HG03045 (cell line): Measurements from ENCODE around the gene PCED1B.

Experiments used
- ATAC-seq: cut with Tn5 transposase; IDR thresholded peaks from one replicate; pipeline ENCODE4 v1.9.1; 2021; ENCODE audit warnings: mild to moderate bottlenecking, moderate library complexity; ENCODE audit not compliant: unreplicated experiment

Gene PCED1B

GRCh38 chr12:47224563-47225133 lies 145.2 kb downstream of the PCED1B start:
- no peak for ATAC-seq

DNA sequence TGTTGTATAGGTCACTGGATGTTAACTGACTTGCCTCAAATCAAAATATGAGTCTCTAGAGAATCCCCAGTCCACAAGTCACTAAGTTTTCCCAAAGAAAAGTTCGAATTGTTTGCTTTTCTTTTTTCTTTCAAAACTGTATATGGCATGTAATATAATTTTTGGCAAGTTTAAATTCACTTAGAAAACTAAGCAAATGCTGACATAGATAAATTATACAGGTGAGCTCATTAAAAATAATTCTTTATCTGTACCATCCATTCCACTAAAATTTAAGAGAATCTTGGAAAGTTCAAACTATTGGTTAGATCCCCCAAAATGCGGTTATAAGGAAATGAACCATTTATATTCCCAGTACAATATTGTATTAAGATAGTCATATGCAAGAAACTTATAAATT lies 145.9 kb downstream of the PCED1B start:
- ATAC-seq: no peak

GRCh38 chr12:47226199-47226598 lies 146.8 kb downstream of the PCED1B start:
- ATAC-seq: no peak

DNA sequence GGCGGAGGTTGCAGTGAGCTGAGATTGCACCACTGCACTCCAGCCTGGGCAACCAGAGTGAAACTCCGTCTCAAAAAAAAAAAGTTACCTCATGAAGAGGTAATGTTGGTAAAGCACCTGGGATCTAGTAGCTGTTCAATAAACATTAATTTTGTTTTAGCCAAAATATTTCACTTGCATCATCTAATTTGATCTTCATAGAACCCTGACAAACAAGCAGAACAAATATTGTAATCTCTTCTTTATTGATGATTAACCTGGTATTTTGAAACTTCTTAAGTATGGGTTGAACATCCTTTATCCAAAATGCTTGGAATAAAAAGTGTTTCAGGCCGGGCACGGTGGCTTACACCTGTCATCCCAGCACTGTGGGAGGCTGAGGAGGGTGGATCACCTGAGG lies 149.4 kb downstream of the PCED1B start:
- no peak for ATAC-seq

GRCh38 chr12:47231456-47231855 lies 152.0 kb downstream of the PCED1B start:
- ATAC-seq: no peak

- no peak for ATAC-seq
Measured at GRCh38 chr12:47234576-47235141, 155.2 kb downstream of the PCED1B start.

DNA sequence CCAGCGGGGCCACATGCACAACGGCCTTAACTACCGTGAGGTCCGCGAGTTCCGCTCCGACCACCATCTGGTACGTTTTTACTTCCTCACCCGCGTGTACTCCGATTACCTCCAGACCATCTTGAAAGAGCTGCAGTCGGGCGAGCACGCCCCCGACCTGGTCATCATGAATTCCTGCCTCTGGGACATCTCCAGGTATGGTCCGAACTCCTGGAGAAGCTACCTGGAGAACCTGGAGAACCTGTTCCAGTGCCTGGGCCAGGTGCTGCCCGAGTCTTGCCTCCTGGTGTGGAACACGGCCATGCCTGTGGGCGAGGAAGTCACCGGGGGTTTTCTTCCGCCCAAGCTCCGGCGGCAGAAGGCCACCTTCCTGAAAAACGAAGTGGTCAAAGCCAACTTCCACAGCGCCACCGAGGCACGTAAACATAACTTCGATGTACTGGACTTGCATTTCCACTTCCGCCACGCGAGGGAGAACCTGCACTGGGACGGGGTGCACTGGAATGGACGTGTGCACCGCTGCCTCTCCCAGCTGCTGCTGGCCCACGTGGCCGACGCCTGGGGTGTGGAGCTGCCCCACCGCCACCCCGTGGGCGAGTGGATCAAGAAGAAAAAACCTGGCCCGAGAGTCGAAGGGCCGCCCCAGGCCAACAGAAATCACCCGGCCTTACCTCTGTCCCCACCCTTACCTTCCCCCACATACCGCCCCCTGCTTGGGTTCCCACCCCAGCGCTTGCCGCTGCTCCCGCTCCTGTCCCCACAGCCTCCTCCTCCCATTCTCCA lies 156.0 kb downstream of the PCED1B start:
- ATAC-seq: no peak

GRCh38 chr12:47236109-47236714 lies 156.8 kb downstream of the PCED1B start:
- ATAC-seq: no peak

DNA sequence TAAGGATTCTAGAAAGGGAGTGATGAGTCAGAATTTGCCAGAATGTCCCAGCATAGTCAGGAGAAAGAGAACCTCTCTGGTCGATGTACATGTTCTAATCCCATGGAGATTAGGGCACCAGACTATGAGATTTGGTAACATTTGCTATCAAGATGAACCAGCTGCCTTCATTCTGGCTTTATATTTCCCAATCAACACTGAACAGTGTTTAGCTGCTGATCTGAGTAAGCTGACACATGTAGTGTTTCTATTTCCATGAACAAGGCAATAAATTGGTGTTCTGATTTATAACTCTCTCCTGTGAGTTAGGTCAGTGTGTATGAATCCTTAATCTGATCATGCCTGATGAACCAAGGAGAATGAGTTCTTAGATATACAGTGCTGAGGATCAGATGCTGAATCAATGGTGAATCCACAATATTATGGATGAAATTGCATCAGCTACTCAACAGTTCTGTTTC lies 158.4 kb downstream of the PCED1B start:
- no peak for ATAC-seq

GRCh38 chr12:47238669-47239114 lies 159.3 kb downstream of the PCED1B start:
- ATAC-seq: no peak

DNA sequence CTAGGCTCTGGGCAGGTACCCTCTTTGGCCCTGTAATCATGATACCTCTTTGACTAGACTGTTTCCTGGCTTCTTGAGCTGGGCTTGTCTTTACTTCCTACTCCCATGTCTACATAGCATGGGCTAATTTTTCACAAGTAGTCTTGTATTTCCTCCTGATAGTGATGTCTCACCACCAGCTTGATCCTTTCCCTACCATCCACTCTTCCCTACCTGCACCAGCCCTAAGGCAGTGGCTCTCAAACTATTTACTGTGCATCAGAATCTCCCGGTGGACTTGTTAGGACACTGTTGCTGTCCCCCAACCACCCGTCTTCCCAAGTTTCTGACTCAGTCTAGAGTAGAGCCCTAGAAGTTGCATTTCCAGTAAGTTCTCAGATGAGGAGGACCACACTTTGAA lies 163.0 kb downstream of the PCED1B start:
- ATAC-seq: no peak

GRCh38 chr12:47244835-47245234 lies 165.4 kb downstream of the PCED1B start:
- no peak for ATAC-seq

DNA sequence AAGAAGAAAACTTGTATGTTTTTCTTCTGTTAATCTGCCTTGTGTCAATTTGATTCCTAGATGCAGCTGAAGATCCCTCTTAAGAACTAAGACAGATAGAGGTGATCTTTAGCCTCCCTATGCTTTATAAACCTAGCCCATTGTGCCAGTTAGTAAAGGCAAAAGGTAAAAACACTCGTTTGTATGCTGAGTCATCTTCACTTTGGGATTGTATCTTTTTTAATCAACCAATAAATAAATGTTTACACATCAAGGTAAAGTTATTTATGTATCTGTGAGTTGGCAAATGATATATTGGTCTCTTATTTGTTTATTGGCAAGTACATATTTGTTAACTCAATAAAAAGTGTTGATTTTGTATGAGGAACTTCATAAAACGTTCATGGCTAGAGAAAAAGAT lies 166.2 kb downstream of the PCED1B start:
- ATAC-seq: no peak

DNA sequence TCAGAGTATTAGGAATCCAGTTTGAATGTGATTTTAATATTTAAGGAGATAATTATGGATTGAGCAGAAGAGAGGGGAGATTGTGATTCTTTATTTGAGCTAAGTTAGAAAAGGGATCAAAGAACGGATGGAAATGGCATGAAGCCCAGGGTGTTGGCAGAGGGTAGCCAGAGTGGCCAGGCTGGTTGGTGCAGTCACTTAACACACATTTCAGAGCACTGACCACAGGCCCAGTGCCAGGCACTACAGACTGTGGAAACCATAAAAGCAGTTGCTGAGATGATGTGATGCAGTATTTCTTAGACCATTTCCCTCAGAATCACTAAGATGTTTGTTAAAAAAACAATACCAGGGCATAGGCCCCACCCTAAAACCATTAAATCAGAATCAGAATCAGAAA lies 168.0 kb downstream of the PCED1B start:
- no peak for ATAC-seq

GRCh38 chr12:47249082-47249481 lies 169.7 kb downstream of the PCED1B start:
- no peak for ATAC-seq

DNA sequence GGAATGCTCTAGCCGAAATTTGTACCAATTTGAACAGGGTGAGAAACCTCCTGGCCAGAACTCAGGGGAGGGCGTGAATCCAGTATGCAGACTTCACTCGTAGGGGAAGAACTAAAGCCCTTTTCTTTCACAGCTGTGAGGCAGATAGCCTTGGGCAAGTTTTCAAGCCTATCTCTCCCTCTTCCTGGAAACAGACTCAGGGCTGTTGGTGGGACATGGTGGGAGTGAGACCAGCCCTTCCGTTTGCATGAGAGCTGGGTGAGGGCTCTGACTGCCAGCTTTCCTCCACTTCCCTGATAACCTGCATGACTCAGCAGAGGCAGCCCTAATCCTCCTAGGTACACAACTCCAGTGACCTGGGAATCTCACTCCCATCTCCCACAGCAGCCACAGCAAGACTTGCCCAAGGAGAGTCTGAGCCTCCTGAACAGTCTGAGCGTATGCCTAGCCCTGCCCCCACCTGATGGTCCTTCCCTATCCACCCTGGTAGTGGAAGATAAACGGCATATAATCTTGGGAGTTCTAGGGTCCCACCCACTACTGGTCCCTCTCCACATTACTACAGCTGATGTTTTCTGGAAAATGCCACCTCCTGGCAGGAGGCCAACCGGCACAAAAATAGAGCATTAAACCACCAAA lies 170.4 kb downstream of the PCED1B start:
- ATAC-seq: no peak

DNA sequence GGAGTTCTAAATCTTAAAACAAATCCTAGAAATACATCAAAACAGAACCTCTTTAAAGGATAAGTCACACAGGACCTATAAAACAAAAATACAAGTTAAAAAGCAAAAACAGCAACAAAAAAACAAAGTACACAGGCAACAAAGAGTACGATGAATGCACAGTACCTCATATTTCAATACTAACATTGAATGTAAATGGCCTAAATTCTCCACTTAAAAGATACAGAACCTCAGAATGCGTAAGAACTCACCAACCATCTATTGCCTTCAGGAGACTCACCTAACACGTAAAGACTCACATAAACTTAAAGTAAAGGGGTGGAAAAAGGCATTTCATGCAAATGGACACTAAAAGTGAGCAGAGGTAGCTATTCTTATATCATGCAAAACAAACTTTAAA lies 172.5 kb downstream of the PCED1B start:
- no peak for ATAC-seq

- no peak for ATAC-seq
Measured at GRCh38 chr12:47264951-47265350, 185.5 kb downstream of the PCED1B start.

GRCh38 chr12:47265391-47265790 lies 186.0 kb downstream of the PCED1B start:
- ATAC-seq: no peak

DNA sequence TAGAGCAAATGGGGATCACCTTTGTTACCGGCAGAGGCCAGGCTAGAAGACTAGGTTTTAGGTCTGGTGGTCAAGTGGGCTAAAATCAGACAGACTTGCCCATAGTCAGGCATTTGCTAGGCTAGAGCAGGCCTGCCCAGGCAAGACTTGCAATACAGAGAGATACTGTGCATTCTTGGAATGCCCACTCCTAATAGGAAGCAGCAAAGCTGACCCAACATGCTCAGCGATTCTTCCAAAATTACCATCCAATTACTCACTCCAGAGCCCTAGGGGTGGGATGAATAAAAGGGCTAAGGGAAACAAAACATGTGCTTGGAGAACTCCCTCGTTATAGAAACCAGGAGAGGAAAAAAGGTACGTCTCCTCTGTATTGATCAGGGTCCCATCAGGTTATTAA lies 188.2 kb downstream of the PCED1B start:
- no peak for ATAC-seq
